Measurements from ENCODE around the gene UQCRHL. TPM values are rescaled to one million over a fixed set of nuclear protein-coding genes. Genes with fewer than 3 reads are reported as not detected.

The UQCRHL gene
- total and polyA plus RNA-seq, 2 experiments from 2014 or later, result 2.5 to 3.9 TPM

- no peaks in the 10 kb centered on the region for H3K9me3 ChIP-seq (ENCODE audit: low read depth)
- no peak overlapping the region for H3K4me3 ChIP-seq
- DNase-seq (ENCODE audit: low read depth in 1 of 2, low spot score in 1 of 2), result peak in 1 of 2 donors; percentile 59
- no peaks in the 10 kb centered on the region for H3K4me1 ChIP-seq (ENCODE audit: low read depth)
- H3K36me3 ChIP-seq, result no peaks in the 10 kb centered on the region
- no peak for TF ChIP-seq CTCF (IDR thresholded peaks at IDR 0.05; ENCODE audit: low read depth, low read length)
- no peaks in the 10 kb centered on the region for H3K27me3 ChIP-seq
- no peak overlapping the region for H3K27ac ChIP-seq
Measured at GRCh38 chr1:15825800-15826199, 18.4 kb upstream of the UQCRHL start.

- H3K9me3 ChIP-seq (ENCODE audit: low read depth), result no peaks in the 10 kb centered on the region
- no peak for TF ChIP-seq CTCF (IDR thresholded peaks at IDR 0.05; ENCODE audit: low read depth, low read length)
Measured at GRCh38 chr1:15820478-15820877, 13.0 kb upstream of the UQCRHL start.

GRCh38 chr1:15816674-15817073, 9.2 kb upstream of the UQCRHL start:
- Histone ChIP-seq H3K36me3 (no peaks in the 10 kb centered on the region), H3K9me3 (ENCODE audit: low read depth) (no peaks in the 10 kb centered on the region), H3K27ac (no peak overlapping the region), H3K27me3 (no peaks in the 10 kb centered on the region), H3K4me3 (no peak overlapping the region), H3K4me1 (ENCODE audit: low read depth) (no peaks in the 10 kb centered on the region)
- TF ChIP-seq CTCF (IDR thresholded peaks at IDR 0.05; ENCODE audit: low read depth, low read length), result no peak
- DNase-seq (ENCODE audit: low read depth in 1 of 2, low spot score in 1 of 2), result no peak

More at GRCh38 chr1:15820478-15820877, 13.0 kb upstream of the UQCRHL start:
- Histone ChIP-seq H3K36me3 (no peaks in the 10 kb centered on the region), H3K27me3 (no peaks in the 10 kb centered on the region), H3K4me3 (no peak overlapping the region), H3K27ac (no peak overlapping the region), H3K4me1 (ENCODE audit: low read depth) (no peaks in the 10 kb centered on the region)
- peak in 1 of 2 donors; percentile 31 for DNase-seq (ENCODE audit: low read depth in 1 of 2, low spot score in 1 of 2)

- H3K27ac ChIP-seq, result no peak overlapping the region
- H3K36me3 ChIP-seq, result no peaks in the 10 kb centered on the region
- H3K4me3 ChIP-seq, result no peak overlapping the region
- TF ChIP-seq CTCF (IDR thresholded peaks at IDR 0.05; ENCODE audit: low read depth, low read length), result no peak
- no peaks in the 10 kb centered on the region for H3K4me1 ChIP-seq (ENCODE audit: low read depth)
- H3K27me3 ChIP-seq, result no peaks in the 10 kb centered on the region
- no peak for DNase-seq (ENCODE audit: low read depth in 1 of 2, low spot score in 1 of 2)
- no peaks in the 10 kb centered on the region for H3K9me3 ChIP-seq (ENCODE audit: low read depth)
Measured at GRCh38 chr1:15810073-15810472, 2.6 kb upstream of the UQCRHL start.

- Histone ChIP-seq H3K27me3 (no peaks in the 10 kb centered on the region), H3K9me3 (ENCODE audit: low read depth) (no peaks in the 10 kb centered on the region), H3K4me3 (no peak overlapping the region), H3K4me1 (ENCODE audit: low read depth) (peaks cover 2% of the 10 kb centered on the region), H3K27ac (no peak overlapping the region), H3K36me3 (no peaks in the 10 kb centered on the region)
- TF ChIP-seq CTCF (IDR thresholded peaks at IDR 0.05; ENCODE audit: low read depth, low read length), result no peak
- DNase-seq (ENCODE audit: low read depth in 1 of 2, low spot score in 1 of 2), result no peak
Measured at GRCh38 chr1:15808955-15809354, 1.5 kb upstream of the UQCRHL start.

- Histone ChIP-seq H3K27me3 (no peaks in the 10 kb centered on the region), H3K27ac (no peak overlapping the region), H3K36me3 (no peaks in the 10 kb centered on the region), H3K4me3 (no peak overlapping the region), H3K4me1 (ENCODE audit: low read depth) (peaks cover 4% of the 10 kb centered on the region), H3K9me3 (ENCODE audit: low read depth) (no peaks in the 10 kb centered on the region)
- no peak for DNase-seq (ENCODE audit: low read depth in 1 of 2, low spot score in 1 of 2)
- no peak for TF ChIP-seq CTCF (IDR thresholded peaks at IDR 0.05; ENCODE audit: low read depth, low read length)
Measured at GRCh38 chr1:15807121-15807520, 328 bp downstream of the UQCRHL start.

All from cardiac muscle cell (in vitro differentiated cells and primary cell).